HL-60 (cell line): ENCODE measurements around the gene ESYT2.

ENCODE experiments used
- DNase-seq, 2 experiments: peaks; one replicate each; pipeline ENCODE4 v3.0.0-alpha.2; 2010 to 2020; ENCODE audit warnings: low read depth in 1 of 2, low spot score in 1 of 2
- H3K27ac ChIP-seq: fragments of 250-450 bp; sonication (Bioruptor Pico); replicated peaks from 2 replicates; pipeline ENCODE4 v1.5.1; 2020; ENCODE audit warnings: mild to moderate bottlenecking, moderate library complexity
- H3K27me3 ChIP-seq: fragments of 250-450 bp; sonication (Bioruptor Pico); 2 replicates; pipeline ENCODE4 v1.5.1; 2021; ENCODE audit warnings: mild to moderate bottlenecking, moderate library complexity; ENCODE audit not compliant: insufficient read depth, poor library complexity, severe bottlenecking
- H3K4me3 ChIP-seq: replicated peaks from 2 replicates; pipeline ENCODE4 v1.5.1; 2011; ENCODE audit warnings: mild to moderate bottlenecking, control low read depth, low read length; ENCODE audit not compliant: insufficient read depth
- GABPA ChIP-seq: IDR thresholded peaks from 2 replicates; pipeline ENCODE4 v1.6.1; 2012; ENCODE audit warnings: low read depth
- POLR2AphosphoS5 ChIP-seq: IDR thresholded peaks from 2 replicates; pipeline ENCODE4 v1.6.1; 2012; ENCODE audit warnings: low read depth
- SPI1 ChIP-seq: IDR thresholded peaks from 2 replicates; pipeline ENCODE4 v1.6.1; 2012; ENCODE audit warnings: low read depth, mild to moderate bottlenecking, borderline replicate concordance
- TF ChIP-seq, protein P1 (sequence below): IDR thresholded peaks from 2 replicates; pipeline ENCODE4 v1.6.1; 2012; ENCODE audit warnings: low read depth; ENCODE audit not compliant: insufficient replicate concordance
- TF ChIP-seq, protein P2 (sequence below): IDR thresholded peaks from one replicate; pipeline ENCODE4 v1.5.1; 2011; ENCODE audit warnings: low read length, control low read depth, inconsistent platforms; ENCODE audit not compliant: insufficient read depth

Gene ESYT2

DNA sequence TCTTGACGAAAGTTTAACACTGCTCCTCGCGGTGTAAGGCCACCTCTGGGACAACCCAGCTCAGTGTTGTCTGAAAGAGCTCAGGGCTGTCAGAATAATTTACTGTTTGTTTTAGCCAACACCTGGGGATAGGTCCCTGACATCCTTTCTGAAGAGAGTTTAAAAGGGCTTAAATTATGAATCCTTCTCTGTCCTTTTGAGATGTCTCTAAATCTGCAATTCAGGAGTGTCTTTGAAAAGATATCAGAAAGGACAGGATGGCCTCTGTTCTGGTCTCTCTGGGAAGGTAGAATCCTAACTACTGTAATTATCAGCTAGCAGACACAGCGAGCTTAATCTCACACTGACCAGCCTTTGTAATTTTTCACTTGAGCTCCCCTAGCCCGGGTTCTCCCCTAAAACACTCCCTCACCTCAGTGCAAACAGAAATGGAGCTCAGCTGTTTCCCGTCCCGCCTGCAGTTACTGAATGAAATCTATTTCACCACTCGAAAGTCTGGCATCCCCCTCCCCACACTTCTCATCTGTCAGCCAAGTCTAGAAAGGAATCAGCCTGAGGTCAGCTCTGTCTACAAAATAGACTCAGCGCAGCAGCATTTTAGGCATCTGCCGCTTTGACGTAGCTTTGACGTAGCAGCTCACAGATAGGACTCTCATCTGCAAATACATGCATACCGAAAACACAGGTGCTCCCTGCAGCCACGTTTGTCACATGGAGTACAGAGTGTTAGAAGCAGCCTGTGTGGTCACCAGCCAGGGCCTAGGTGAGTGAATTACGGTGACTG lies 31.9 kb upstream of the ESYT2 start:
- no peak for DNase-seq
- TF ChIP-seq SPI1: no peak
- TF ChIP-seq, protein P1, sequence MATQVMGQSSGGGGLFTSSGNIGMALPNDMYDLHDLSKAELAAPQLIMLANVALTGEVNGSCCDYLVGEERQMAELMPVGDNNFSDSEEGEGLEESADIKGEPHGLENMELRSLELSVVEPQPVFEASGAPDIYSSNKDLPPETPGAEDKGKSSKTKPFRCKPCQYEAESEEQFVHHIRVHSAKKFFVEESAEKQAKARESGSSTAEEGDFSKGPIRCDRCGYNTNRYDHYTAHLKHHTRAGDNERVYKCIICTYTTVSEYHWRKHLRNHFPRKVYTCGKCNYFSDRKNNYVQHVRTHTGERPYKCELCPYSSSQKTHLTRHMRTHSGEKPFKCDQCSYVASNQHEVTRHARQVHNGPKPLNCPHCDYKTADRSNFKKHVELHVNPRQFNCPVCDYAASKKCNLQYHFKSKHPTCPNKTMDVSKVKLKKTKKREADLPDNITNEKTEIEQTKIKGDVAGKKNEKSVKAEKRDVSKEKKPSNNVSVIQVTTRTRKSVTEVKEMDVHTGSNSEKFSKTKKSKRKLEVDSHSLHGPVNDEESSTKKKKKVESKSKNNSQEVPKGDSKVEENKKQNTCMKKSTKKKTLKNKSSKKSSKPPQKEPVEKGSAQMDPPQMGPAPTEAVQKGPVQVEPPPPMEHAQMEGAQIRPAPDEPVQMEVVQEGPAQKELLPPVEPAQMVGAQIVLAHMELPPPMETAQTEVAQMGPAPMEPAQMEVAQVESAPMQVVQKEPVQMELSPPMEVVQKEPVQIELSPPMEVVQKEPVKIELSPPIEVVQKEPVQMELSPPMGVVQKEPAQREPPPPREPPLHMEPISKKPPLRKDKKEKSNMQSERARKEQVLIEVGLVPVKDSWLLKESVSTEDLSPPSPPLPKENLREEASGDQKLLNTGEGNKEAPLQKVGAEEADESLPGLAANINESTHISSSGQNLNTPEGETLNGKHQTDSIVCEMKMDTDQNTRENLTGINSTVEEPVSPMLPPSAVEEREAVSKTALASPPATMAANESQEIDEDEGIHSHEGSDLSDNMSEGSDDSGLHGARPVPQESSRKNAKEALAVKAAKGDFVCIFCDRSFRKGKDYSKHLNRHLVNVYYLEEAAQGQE: no peak
- no peak for TF ChIP-seq POLR2AphosphoS5
- TF ChIP-seq GABPA: no peak

DNA sequence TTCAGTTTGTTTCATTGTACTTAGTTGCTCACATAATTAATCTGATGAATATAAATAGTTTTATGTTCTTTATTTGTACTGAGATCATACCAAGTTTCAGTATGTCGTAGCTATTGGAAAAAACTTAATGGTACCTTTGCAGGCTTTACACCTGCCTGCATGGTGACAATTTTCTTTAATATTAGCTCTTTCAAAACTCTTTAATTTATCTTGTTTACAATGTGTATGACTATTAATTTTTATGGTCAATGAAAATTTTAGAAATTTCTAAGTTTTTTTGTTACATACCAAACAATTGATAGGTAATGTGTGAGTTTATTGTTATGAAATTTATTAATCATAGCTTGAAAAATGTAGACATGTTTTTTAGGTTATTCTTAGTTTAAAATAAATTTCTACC lies 31.1 kb upstream of the ESYT2 start:
- no peak overlapping the region for H3K4me3 ChIP-seq
- no peaks in the 10 kb centered on the region for H3K27me3 ChIP-seq
- TF ChIP-seq POLR2AphosphoS5 (no peak), GABPA (no peak), SPI1 (no peak)
- TF ChIP-seq, protein P1: no peak
- TF ChIP-seq, protein P2, sequence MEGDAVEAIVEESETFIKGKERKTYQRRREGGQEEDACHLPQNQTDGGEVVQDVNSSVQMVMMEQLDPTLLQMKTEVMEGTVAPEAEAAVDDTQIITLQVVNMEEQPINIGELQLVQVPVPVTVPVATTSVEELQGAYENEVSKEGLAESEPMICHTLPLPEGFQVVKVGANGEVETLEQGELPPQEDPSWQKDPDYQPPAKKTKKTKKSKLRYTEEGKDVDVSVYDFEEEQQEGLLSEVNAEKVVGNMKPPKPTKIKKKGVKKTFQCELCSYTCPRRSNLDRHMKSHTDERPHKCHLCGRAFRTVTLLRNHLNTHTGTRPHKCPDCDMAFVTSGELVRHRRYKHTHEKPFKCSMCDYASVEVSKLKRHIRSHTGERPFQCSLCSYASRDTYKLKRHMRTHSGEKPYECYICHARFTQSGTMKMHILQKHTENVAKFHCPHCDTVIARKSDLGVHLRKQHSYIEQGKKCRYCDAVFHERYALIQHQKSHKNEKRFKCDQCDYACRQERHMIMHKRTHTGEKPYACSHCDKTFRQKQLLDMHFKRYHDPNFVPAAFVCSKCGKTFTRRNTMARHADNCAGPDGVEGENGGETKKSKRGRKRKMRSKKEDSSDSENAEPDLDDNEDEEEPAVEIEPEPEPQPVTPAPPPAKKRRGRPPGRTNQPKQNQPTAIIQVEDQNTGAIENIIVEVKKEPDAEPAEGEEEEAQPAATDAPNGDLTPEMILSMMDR: no peak
- no peak for DNase-seq
- H3K27ac ChIP-seq: no peak overlapping the region

More for the DNA sequence above, 31.9 kb upstream of the ESYT2 start:
- Histone ChIP-seq H3K4me3 (no peak overlapping the region), H3K27ac (no peak overlapping the region), H3K27me3 (no peaks in the 10 kb centered on the region)

DNA sequence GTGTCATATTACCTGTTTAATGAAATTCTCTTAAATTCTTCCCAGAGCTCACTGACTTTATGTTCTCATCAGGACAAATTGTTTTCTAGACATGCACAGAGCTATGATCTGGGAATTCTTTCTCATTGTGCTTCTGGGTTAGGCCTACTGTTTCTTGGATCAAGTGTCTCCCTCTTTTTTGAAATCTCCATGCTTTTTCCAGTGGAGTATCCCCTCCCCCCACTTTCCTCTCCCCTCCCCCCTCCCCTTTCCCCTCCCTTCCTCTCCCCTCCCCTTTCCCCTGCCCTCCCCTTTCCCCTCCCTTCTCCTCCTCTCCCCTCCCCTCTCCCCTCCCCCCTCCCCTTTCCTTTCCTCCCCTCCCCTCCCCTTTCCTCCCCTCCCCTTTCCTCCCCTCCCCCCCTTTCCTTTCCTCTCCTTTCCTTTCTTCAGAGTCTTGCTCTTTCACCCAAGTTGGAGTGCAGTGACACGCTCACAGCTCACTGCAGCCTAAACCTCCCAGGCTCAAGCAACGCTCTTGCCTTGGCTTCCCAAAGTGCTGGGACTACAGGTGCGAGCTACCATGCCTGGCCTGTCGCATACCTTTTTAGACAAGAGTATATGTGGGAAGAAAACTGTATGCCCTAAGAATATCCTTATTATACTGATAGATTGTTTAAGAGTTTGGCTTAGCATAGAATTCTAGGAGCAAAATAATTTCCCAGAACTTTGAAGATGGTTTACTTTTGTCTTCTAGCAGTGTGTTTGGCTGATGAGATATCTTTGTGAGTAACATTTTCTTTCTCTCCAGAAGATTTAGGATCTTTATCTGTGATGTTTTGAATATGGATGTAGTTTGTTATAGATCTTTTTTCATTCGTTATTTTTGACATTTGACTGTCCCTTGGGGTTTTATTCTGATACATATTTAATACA lies 29.5 kb upstream of the ESYT2 start:
- DNase-seq: peak in 1 of 2 experiments; percentile 13
- TF ChIP-seq, protein P2: no peak
- TF ChIP-seq SPI1 (no peak), POLR2AphosphoS5 (no peak)
- TF ChIP-seq, protein P1: no peak
- Histone ChIP-seq H3K27me3 (no peaks in the 10 kb centered on the region), H3K4me3 (no peak overlapping the region), H3K27ac (no peak overlapping the region)
